ENCODE results near the gene PCDHGB3.
"Not testable (repeated sequence)": the region's sequence is repeated elsewhere in the genome, so short reads cannot be mapped to it uniquely, and the experiment has no call there.

PCDHGB3 gene

DNA sequence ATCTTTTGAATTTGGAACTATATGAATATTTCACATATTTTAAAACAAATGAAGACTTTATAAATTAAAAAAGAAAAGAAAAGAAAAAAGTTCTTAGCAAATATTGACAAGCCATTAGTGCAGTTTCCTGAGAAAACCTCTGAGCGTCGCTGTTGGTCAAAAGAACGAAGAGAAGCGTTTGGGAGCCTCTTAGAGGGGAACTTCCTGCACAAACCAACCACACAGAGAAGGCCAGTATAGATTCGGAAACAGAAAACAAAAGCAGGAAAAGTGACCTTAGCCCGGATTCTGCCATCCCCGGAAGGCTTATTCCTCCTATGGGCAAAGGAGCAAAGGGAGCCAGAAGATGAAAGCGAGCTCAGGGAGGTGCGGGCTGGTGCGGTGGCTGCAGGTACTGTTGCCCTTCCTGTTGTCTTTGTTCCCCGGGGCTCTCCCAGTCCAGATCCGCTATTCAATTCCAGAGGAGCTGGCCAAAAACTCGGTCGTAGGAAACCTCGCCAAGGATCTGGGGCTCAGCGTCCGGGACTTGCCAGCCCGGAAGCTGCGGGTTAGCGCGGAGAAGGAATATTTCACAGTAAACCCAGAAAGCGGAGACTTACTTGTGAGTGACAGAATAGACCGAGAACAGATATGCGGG, 10.1 kb upstream of the PCDHGB3 start, which contains the start of gene PCDHGB2:
TSS of gene PCDHGB2 (plus strand) at position 205 of the 637 bp plus-strand sequence. CDS start at position 347, 142 bp downstream.
- DNase-seq (ENCODE audit: low spot score) = peak; percentile 44

GRCh38 chr5:141360685-141361084, 9.4 kb upstream of the PCDHGB3 start:
- no peak for DNase-seq (ENCODE audit: low spot score)

- DNase-seq (ENCODE audit: low spot score) = no peak
Observed at GRCh38 chr5:141362719-141363118, 7.3 kb upstream of the PCDHGB3 start.

- DNase-seq (ENCODE audit: low spot score) = no peak
Observed at GRCh38 chr5:141363952-141364660, 5.9 kb upstream of the PCDHGB3 start, which contains the start of gene PCDHGA5. PCDHGA5 (plus strand) TSS chr5:141364162; CDS start chr5:141364331, 169 bp downstream.

DNA sequence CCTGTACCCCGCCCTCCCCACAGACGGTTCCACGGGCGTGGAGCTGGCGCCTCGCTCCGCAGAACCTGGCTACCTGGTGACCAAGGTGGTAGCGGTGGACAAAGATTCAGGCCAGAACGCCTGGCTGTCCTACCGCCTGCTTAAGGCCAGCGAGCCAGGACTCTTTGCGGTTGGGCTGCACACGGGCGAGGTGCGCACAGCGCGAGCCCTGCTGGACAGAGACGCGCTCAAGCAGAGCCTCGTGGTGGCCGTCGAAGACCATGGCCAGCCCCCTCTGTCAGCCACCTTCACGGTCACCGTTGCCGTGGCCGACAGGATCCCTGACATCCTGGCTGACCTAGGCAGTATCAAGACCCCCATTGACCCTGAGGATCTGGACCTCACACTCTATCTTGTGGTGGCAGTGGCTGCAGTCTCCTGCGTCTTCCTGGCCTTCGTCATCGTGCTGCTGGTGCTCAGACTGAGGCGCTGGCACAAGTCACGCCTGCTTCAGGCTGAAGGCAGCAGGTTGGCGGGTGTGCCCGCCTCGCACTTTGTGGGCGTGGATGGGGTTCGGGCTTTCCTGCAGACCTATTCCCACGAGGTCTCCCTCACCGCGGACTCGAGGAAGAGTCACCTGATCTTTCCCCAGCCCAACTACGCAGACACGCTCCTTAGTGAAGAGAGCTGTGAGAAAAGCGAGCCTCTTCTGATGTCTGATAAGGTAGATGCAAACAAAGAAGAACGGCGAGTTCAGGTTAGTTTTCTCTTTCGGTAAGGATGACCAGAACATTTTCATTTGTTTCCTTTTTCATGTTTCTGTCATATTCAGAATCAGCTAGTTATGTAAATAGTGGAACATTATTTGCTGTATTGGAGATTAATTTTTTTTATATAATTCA, 3.8 kb upstream of the PCDHGB3 start:
- DNase-seq (ENCODE audit: low spot score) = no peak

DNA sequence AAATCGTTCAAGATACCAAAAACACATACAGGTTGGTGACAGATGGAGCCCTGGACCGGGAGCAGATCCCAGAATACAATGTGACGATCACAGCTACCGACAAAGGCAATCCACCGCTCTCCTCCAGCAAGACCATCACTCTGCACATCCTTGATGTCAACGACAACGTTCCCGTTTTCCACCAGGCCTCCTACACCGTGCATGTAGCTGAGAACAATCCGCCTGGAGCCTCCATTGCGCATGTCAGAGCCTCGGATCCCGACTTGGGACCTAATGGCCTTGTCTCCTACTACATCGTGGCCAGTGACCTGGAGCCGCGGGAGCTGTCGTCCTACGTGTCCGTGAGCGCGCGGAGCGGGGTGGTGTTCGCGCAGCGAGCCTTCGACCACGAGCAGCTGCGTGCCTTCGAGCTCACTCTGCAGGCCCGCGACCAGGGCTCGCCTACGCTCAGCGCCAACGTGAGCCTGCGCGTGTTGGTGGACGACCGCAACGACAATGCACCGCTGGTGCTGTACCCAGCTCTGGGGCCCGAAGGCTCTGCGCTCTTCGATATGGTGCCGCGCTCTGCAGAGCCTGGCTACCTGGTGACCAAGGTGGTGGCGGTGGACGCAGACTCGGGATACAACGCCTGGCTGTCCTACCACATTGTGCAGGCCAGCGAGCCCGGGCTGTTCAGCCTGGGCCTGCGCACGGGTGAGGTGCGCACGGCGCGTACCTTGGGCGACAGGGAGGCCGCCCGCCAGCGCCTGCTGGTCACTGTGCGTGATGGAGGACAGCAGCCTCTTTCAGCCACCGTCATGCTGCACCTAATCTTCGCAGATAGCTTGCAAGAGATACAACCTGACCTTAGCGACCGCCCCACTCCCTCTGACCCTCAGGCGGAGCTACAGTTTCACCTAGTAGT, 1.8 kb downstream of the PCDHGB3 start:
- DNase-seq (ENCODE audit: low spot score) = no peak

DNA sequence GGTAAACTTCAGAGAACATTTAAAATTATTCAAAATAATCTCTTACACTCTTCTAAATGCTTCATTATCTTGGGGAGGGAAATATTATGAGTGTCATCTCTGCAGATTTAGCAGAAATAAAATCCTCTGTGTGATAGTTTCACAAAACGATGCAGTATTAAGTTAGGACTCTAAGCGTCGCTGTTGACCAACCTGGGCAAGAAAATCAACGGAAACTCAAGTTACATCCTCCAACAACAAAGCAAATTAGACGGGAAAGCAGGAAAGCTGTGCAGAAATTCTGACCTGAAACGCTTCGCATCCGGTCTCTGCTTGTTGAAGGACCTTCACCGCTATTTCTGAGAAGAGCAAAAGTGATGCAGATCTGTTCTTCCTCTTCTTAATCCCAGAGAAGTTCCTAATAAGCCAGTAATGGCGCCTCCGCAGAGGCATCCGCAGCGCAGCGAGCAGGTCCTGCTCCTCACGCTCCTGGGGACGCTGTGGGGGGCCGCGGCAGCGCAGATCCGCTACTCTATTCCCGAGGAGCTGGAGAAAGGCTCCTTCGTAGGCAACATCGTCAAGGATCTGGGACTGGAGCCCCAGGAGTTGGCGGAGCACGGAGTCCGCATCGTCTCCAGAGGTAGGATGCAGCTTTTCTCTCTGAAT, 3.8 kb downstream of the PCDHGB3 start, which contains the start of gene PCDHGA6:
TSS of gene PCDHGA6 (plus strand) at position 219 of the 645 bp plus-strand sequence. CDS start at position 412, 193 bp downstream.
- DNase-seq (ENCODE audit: low spot score) = no peak

- DNase-seq (ENCODE audit: low spot score) = no peak
Observed at GRCh38 chr5:141374627-141375026, 4.6 kb downstream of the PCDHGB3 start.

- not testable (repeated sequence) for DNase-seq (ENCODE audit: low spot score)
Observed at GRCh38 chr5:141375444-141376155, 5.6 kb downstream of the PCDHGB3 start.

DNA sequence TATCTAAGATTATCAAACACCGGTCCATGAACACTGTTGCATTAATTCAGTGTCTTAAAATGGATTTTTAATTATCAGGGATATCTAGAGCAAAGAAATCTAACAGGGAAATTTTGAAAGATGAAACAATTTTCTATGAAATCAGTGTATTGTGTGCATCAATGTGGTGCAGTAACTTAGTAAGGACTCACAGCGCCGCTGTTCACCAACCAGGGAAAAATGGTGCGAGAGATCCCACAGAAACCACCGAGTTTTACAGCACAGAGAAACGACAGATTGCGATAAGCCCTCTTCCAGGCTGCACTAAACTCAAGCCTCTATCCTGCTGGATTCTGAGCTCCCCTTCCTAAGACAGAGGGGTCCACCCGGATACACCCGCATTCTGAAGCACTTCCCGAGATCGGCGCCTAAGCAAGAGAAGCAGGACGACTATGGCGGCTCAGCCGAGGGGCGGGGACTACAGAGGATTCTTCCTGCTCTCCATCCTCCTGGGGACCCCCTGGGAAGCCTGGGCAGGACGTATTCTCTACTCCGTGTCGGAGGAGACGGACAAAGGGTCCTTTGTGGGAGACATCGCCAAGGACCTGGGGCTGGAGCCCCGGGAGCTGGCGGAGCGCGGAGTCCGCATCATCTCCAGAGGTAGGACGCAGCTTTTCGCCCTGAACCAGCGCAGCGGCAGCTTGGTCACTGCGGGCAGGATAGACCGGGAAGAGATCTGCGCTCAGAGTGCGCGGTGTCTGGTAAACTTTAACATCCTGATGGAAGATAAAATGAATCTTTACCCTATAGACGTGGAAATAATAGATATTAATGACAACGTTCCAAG, 12.6 kb downstream of the PCDHGB3 start, which contains the start of gene PCDHGA7:
TSS of gene PCDHGA7 (plus strand) at position 274 of the 826 bp plus-strand sequence. CDS start at position 432, 158 bp downstream.
- peak; percentile 70 for DNase-seq (ENCODE audit: low spot score)

GRCh38 chr5:141383345-141383744, 13.3 kb downstream of the PCDHGB3 start:
- no peak for DNase-seq (ENCODE audit: low spot score)

- no peak for DNase-seq (ENCODE audit: low spot score)
Observed at GRCh38 chr5:141384471-141385267, 14.6 kb downstream of the PCDHGB3 start.

GRCh38 chr5:141387557-141388311, 17.7 kb downstream of the PCDHGB3 start, which contains the start of gene PCDHGB4:
PCDHGB4 (plus strand) TSS chr5:141387698; CDS start chr5:141387885, 187 bp downstream.
- not testable (repeated sequence) for DNase-seq (ENCODE audit: low spot score)

GRCh38 chr5:141388661-141389060, 18.6 kb downstream of the PCDHGB3 start:
- DNase-seq (ENCODE audit: low spot score) = no peak

DNA sequence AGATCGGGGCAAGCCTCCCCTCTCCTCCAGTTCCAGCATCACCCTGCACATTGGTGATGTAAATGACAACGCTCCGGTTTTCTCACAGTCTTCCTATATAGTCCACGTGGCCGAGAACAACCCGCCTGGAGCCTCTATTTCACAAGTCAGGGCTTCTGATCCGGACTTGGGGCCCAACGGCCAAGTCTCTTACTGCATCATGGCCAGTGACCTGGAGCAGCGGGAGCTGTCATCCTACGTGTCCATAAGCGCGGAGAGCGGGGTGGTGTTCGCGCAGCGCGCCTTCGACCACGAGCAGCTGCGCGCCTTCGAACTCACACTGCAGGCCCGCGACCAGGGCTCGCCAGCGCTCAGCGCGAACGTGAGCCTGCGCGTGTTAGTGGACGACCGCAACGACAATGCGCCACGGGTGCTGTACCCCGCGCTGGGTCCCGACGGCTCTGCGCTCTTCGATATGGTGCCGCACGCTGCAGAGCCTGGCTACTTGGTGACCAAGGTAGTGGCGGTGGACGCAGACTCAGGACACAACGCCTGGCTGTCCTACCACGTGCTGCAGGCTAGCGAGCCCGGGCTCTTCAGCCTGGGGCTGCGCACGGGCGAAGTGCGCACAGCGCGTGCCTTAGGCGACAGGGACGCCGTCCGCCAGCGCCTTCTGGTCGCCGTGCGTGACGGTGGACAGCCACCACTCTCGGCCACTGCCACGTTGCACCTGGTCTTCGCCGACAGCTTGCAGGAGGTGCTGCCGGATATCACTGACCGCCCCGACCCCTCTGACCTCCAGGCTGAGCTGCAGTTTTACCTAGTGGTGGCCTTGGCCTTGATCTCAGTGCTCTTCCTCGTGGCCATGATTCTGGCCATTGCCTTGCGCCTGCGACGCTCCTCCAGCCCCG, 19.4 kb downstream of the PCDHGB3 start:
- DNase-seq (ENCODE audit: low spot score) = no peak
